Inflammatory macrophage treated with lipopolysaccharide for 4 hours (primary cell): ENCODE results near the gene POLR2L.

Source experiments
- DNase-seq: peaks from one replicate; pipeline ENCODE4 v3.0.0-alpha.2; 2020

Gene POLR2L

DNA sequence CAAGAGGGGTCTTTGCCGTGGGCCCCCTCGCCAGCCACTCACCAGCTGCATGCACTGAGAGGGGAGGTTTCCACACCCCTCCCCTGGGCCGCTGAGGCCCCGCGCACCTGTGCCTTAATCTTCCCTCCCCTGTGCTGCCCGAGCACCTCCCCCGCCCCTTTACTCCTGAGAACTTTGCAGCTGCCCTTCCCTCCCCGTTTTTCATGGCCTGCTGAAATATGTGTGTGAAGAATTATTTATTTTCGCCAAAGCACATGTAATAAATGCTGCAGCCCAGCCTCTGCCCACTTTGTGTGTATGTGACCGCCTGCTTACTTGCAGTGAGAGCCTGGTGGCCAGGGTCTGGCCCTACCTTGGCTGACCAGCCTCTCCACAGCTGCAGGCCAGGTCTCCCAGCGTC, 17.4 kb downstream of the POLR2L start:
- no peak for DNase-seq

DNA sequence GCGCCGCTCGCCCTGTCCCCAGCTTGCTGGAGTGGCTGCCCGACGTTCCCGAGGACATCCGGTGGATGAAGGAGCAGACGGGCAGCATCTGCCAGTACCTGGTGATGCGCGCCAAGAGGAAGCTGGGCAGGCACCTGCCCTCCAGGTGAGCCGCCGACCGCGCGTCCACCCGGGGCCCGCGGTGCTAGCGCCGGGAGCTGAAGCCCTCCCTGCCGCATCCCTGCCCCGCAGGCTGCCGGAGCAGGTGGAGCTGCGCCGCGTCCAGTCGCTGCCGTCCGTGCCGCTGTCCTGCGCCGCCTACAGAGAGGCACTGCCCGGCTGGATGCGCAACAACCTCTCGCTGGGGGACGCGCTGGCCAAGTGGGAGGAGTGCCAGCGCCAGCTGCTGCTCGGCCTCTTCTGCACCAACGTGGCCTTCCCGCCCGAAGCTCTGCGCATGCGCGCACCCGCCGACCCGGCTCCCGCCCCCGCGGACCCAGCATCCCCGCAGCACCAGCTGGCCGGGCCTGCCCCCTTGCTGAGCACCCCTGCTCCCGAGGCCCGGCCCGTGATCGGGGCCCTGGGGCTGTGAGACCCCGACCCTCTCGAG, 17.9 kb downstream of the POLR2L start:
- no peak for DNase-seq

DNA sequence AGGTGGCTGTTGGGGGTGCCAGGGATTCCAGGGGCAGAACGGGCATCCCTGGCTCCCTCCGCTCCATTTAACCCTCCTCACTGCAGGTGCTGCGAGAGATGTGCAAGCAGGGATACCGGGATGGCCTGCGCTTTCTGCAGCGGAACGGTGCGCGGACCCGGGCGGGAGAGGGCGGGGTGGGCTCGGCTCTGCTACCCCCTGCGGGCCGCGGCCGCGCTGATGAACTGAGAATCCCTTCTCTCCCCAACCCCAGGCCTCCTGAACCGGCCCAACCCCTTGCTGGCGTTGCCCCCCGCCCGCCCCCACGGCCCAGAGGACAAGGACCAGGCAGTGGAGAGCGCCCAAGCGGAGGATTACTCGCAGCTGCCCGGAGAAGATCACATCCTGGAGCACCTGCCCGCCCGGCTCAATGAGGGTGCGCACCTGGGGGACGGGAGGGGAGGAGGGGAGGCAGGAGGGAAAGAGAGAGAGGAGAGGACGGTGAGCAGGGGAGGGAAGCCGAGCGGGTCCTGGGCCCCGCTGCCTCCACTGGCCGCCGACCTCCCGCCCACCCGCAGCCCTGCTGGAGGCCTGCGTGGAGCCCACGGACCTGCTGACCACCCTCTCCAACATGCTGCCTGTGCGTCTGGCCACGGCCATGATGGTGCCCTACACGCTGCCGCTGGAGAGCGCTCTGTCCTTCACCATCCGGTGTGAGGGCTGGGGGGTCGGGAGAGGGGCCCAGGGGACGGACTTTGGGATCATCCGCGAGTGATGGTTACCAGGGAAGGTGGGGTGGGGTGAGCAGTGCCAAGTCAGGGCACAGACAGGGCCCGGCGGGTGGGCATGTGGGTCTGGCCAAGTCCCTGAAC, 18.7 kb downstream of the POLR2L start:
- no peak for DNase-seq

DNA sequence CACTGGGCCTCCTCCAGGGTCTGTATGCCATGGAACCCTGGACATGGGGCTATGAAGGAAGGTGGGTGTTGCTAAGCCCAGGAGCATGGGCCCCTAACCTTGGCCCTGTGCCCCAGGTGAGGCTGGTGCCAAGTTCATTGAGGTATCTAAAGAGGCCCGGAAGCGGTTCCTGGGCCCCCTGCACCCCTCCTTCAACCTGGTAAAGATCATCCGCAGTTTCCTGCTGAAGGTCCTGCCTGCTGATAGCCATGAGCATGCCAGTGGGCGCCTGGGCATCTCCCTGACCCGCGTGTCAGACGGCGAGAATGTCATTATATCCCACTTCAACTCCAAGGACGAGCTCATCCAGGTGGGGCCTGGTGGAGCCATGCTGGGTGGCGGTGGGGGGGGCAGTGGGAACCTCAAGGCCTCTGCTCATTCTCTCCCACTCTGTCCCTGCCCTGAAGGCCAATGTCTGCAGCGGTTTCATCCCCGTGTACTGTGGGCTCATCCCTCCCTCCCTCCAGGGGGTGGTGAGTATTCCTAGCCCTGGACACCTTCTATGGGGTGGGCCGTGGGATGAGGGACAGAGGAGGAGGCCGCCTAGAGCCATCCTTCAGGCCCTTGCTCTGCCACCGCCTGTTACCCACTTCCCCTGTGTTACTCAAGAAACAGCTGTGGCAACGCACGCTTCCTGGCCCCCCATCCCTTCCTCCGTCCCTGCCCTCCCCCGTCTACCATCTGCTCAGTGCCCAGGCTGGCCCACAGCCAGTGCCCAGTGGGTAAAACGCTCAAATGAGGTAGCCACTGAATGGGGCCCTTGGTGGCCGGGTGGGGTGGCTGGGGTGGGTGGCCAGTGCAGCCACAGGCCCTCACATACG, 20.6 kb downstream of the POLR2L start:
- peak; percentile 57 for DNase-seq

DNA sequence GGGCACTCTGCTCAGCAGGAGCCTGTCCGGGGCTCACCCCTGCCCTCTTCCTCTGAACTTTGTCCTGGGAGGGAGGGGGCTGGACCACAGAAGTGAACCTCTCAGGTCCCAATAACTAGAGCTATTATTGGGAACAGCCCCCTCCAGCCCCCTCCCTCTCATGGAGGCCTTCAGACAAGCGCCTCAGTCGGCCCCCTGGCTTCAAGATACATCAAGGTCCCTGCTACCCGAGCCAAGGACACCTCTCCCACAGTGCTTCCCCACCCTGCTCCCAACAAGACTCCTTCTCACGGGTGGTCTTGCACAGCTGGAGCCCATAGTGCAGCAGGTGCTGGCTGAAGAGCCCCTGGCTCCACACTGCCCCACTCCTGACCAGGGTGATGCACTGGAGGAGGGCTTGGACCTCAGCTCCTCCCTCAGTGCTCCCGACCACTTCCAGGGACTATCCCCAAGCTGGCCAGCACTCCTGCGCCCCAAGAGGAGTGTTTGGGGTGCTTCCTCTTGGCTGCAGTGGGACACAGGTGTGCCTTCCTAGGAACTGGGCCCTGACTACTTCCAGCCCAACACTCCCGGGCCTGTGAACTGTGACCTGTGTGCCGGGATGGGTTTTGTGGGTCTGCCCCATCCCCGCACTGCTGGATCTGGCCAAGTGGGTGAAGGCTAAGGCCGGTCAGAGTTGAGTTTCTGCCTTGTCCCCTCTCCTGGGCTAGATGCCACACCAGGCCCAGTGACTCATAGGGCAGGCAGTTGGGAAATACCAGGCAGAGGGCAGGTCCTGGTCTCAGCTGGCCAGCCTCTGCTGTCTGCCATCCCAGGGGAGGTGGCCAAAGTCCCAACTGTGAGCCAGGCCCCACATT, 21.4 kb downstream of the POLR2L start:
- peak; percentile 81 for DNase-seq

DNA sequence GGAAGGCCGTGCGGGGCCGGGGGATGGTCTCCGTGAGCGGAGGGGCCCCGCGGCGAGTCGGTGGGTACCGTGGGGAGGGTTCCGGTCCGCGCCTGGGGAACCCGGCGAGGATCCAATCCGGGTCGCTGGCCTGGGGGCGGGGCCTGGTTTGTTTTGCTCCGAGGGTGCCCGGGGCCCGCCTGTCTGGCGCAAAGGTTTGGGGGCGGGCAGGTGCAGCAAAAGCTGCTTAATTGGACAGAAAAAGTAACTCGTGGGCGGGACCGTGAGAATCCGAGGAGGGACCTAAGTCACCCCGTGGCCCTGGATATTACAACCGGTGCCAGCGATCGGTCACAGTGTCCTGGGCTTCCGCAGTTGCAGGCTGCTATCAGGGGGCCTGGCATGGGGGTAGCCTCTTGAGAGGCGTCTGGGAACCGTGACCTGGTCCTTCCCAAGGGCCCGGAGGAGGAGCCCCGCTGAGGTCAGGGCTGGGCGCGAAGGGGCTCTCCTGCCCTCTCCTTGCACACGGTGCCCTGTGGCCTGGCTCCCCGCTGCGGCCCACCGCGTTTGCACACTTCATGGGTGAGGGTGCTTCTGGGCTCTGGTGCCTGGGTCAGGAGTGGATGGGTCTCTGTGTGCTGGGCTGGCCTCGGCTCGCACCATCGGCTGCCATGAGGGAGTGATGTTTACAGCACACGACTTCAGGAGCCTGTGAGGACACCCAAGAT, 22.2 kb downstream of the POLR2L start:
- peak; percentile 72 for DNase-seq

DNA sequence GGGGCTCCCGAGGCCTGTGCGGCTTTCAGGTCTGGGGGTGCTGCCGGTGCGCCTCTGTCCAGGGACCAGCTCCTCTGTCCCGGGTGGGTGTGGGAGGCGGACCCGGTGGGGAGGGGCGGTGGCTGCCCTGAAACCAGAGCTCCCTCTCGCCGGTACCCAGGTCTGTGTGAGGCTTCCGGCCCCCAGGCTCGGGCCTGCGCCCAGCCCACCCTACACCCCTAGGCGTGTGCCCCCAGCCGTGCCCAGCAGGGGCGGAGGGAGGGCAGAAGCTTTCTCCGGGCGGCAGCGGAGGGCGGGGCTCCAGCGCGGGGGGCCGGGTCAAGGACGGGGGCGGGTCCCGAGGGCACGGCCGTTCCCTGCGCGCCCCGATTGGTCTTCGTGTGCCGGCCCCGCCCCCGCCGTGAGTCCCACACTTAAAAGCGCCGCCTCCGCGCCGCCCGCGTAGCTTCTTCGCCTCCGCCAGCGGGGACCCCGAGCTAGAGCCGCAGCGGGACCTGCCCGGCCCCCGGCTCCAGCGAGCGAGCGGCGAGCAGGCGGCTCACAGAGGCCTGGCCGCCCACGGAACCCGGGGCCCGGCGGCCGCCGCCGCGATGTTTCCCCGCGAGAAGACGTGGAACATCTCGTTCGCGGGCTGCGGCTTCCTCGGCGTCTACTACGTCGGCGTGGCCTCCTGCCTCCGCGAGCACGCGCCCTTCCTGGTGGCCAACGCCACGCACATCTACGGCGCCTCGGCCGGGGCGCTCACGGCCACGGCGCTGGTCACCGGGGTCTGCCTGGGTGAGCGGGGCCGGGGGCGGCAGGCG, 23.0 kb downstream of the POLR2L start:
- DNase-seq = peak; percentile 90

DNA sequence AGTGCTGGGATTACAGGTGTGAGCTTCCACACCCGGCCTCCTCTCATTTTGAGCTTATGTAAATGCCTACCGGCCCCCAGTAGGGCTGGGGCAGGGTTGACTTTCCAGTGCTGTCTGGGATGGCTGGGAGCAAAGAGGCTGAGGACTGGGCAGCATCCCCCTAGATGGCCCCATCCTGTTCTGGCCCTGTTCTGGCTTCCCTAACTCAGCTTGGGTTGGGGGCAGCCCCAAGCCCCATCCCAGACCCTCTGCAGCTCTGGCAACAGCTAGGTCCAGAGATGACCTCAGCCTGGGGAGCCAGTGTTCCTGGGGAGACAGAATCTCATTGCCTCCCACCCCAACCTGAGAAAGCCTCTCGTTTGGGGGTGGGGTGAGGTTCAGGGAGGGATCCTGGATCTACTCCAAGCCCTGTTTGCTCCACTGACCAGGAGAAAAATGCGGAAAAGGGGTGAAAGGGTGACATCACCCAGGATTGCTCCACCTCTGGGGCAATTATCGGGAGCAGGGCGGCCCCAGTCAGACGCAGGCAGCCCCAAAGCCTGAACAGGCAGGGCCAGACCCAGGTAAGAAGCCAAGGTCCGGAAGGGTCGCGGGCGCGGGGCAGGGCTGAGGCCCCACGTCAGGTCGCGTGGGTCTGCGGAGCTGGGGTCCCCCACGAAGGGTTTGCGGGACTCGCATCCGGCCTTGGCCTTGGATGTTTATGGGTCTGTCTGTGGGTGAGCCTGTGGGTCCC, 23.8 kb downstream of the POLR2L start, which contains the start of gene PNPLA2:
TSS of gene PNPLA2 (plus strand) at position 519 of the 733 bp plus-strand sequence. CDS start 805 bp downstream, outside the sequence.
- no peak for DNase-seq

DNA sequence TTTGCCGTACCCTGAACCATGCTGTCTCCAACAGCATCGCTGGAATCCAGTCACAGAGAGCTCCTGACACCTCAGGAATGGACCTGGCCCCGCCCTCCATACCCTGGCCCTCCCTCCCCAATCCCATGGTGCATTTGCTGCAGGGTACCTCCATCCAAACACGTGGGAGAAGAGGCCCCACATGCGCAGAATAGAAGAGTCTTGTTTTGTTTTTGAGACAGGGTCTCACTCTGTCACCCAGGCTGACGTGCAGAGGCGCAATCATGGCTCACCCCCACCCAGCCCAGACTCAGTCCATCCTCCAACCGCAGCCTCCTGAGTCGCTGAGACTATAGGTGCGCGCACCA, 25.9 kb downstream of the POLR2L start:
- DNase-seq = no peak

DNA sequence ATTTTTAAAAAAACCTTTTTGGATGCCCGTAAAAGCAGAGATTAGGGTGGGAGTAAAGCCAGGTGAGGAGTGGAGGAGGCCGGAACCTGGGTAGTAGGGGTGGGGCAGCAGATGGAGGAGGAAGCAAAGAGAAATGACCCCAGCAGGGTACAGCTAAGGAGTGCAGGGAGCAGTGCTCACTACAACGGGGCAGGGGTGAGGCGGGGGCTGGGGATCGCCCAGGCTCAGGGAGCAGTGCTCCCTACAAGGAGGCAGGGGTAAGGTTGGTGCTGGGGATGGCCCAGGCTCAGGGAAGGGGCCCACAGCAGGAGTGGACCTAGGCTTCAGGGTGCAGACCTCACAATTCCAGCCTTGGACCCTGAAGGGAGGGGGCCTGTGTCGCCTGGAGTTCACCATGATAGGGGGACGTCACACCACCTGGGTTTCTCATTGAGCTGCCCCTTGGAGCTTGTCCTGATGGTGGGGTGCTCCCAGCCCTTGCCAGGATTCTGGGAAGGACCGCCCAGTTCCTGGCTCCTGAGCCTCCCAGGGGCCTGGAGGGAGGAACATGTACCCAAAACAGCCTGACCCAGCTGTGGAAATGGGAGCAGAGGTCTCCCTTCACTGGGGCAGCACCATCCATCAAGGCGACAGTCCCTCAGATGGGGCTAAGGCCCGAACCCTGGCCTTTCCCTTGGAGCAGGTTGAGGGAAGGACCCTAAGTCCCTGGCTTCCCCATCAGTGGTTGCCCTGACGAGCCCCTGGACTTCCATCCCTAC, 26.5 kb downstream of the POLR2L start:
- no peak for DNase-seq

DNA sequence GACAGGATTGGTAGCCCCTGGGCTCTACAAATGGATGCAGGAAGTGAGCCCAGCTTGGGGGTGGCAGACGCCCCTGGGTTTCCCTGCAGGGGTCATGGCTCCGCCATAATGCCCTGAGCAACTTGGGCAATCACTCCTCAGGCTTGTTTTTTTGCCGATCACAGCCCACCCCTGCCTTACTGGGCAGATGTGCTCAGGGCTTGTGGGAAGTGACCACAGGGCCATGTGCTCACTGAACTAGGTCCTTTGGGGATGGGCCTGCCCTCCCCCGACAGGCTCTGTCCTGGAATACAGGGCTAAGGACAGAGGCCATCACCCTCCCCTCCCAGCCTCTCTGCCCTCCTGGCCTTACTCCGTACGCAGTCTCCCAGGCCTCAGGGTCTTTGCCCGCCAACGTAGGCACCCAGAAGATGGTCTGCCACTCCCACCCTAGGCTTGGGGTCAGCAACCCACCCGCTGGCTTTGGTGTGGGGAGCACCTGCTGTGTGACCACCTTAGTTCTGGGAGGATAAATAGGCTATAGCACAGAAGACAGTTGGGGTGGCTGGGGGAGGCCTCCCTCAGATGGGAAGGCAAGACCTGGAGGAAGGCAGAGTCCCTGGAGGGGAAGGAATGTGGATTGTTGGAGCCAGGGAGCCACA, 28.8 kb downstream of the POLR2L start:
- DNase-seq = no peak

DNA sequence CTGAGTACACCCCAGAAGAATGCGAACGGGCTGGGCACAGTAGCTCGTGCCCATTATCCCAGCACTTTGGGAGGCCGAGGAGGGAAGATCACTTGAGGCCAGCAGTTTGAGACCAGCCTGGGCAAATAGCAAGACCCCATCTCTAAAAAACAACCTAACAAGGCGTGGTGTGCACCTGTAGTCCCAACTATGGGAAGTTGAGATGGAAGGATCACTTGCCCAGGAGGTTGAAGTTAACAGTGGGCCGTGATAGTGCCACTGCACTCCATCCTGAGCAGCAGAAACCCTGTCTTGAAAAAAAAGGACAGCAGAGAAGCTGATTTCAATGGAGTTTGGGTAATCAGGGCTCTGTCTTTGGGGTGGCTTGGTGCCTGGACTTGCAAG, 29.3 kb downstream of the POLR2L start:
- DNase-seq = no peak

DNA sequence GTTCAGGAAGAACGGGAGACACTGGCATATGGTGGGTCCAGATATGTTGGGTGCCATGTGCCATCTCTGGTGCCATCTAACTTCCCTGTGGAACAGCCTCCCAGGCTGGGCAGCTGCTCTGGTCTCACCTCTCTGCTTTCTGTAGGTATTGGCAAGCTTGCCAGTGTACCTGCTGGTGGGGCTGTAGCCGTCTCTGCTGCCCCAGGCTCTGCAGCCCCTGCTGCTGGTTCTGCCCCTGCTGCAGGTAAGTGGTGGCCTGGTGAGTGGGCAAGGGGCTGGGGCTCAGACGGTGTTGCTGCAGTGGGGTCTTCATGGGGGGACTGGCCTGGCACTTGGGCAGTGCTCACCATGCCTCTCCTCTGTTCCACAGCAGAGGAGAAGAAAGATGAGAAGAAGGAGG, 29.9 kb downstream of the POLR2L start:
- no peak for DNase-seq

DNA sequence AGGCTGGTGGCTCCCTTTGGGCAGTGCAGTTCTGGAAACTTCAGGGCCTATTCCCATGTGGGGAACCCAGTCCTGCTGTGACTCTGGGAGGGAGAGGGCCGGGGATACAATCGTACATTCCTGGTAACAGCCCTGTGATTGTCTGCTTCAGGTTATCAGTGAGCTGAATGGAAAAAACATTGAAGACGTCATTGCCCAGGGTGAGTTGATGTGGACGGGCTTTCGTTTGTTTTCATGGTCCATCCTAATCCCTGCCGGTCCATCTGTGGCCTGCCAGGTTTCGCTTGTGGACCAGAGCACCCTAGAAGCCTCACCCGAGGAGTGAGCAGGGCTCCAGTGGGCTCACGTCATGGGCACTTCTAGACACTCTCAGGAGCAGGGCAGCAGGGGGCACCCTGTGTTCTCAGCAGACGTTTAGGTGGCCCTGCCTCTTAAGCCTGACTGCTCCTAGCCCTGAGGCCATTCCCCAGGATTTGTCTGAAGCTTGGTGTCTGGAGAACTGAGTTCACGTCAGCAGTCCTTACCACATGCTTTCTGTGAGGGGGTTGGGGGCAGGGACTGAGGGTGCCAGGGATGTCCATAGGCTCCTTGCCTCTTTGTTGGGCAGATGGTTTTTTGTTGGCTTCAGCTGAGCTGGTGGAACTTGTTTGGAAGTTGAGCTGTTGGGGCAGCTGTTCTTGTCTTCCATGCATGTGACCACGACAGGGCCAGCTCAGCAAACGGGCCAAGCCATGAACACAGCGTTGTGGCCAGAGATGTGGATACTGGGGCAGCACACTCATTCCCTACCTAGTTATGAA, 30.7 kb downstream of the POLR2L start:
- DNase-seq = no peak

DNA sequence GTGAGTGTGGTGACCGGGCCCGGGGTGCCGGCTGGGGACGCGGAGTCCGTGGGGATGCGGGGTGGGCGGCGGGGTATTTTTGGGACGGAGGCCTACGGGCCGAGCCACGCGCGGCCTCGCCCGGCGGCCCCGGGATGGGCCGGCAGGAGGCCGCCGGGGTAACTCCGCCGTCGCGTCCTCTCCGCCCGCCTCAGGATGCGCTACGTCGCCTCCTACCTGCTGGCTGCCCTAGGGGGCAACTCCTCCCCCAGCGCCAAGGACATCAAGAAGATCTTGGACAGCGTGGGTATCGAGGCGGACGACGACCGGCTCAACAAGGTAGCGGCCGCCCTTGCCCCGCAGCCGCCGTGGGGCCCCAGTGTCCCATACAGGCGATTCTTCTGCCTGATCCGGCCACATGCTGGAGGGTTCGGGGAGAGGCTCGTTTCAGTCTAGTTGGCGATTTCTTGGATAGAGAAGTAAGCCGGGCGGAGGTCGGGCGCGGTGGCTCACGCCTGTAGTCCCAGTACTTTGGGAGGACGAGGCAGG, 32.2 kb downstream of the POLR2L start:
- DNase-seq = no peak

DNA sequence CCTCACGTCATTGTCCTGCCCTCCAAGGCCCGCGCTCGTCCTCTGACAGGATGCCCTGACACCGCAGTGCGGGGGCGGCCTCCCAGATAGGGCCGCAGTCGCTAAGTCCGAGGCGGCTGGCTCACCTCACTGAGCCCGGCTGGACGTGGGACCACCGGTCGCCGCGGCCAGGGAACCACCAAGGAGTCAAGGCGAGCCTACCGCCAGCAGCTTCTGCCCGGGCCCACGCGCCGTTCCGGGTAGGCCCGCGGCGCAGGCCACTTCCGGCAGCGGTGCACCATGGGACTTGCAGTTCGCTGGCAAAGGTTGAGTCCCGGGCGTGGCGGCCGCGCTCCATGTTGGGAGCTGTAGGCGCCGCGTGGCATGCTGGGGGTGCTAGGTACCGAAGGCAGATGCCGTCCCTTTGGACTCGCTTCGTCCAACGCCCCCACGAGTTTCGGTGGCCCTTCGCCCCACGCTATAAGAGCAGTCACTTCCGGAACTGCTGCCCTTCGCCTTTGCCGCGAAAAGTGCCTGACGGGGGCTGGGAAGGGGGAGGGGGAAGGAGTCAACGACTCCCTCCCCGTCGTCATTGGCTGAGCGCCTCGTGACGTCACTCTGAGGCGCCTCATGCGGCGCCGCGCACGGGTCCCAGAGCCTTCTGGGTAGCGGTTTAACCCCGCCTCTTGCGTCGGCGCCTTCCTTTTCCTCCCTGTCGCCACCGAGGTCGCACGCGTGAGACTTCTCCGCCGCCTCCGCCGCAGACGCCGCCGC, 32.9 kb downstream of the POLR2L start, which contains the start of gene RPLP2:
TSS of gene RPLP2 (plus strand) at position 681 of the 753 bp plus-strand sequence. CDS start 268 bp downstream, outside the sequence.
- peak; percentile 99 for DNase-seq
